Right renal pelvis (tissue), 4 donors: ENCODE results near the gene EXOC6B. TPM values are rescaled to one million over a fixed set of nuclear protein-coding genes. Genes with fewer than 3 reads are reported as not detected.
"Not testable (repeated sequence)": the region's sequence is repeated elsewhere in the genome, so short reads cannot be mapped to it uniquely, and the experiment has no call there.

Source experiments
- DNase-seq, 4 donors: peaks; one replicate each; pipeline ENCODE4 v3.0.0-alpha.2; 2013; ENCODE audit warnings: low read depth in 4 of 4, low spot score in 3 of 4, missing footprints in 1 of 4
- polyA plus RNA-seq, 4 donors: library from polyadenylated mRNA; unstranded; fragments of 120-200 nt; gene quantifications; one replicate each; pipeline ENCODE4 v1.2.1, GENCODE V29; 2013; ENCODE audit not compliant: insufficient read length in 4 of 4

The EXOC6B gene
- polyA plus RNA-seq, 4 donors: 20.8 to 25.5 (median 23.7) TPM

DNA sequence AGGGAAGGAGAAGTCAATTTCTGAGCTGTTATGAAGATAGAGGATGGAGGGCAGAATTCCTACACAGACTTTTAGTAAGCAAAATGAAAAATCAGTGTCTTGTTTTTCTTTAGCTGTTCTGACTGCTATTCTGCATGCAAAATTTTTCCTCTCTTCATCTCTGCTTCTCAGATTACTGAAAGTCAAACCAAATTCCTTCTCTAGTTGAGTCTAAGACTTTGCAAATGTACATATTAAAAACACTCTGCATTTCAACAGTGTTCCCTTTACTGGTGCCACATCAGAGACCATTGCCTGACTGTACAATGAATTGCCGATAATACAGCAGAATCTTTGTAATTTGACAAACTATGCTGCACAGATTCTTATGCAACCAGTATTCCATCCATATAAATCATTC is 198.8 kb downstream of the EXOC6B start:
- DNase-seq: no peak

DNA sequence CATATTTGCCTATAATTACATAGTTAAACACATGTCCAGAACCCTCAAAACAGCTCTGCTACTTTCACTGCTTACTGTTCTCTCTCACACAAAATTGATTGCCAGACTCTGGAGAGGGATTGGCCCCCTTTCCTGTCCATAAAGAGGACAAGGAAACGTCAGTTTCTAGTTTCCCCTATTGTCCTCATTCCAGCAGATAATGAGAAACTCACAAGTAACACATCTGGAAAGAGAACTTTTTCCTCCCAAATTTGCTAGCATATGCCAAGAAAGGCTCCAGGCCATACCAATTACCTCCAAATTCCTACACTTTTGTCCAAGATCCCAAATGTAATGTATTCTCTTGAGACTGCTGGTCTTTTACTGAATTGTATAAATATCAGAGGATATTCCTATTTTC is 200.5 kb downstream of the EXOC6B start:
- no peak for DNase-seq

DNA sequence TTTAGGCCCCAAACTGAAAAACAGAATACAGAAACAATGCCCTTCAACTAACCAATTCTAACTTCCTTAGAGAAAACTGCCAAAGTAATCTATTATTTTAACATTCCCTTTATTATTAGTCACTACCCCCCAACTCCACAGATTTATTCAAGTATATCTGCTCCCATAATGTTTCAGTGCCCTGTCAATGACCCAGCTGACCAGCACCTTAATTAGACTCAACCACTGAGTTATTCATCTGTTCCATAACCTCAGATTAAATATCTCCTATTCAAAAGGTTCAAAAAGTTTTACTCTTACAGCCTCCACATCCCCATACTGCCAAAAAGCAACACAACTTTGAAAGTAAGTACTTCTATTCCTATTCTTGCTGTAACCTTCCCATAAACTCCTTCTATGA is 202.4 kb downstream of the EXOC6B start:
- no peak for DNase-seq

DNA sequence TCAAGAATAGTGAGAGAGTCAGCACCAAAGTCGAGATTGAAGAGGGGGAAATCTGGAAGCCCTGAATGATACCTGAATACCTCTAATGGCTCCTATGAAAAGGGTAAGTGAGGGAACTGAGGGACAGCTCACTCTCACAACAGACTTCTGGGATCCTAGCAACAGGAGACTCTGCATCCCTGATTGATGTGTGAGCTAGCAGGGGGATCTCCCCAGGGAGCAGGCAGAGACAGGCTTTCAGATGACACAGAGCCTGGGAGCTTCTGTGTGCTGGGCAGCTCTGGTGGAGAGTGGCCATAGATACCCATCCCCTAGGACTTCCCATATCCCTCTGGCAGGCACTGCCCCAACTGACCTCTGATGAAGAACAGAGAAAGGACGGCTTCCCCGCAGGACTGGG is 206.2 kb downstream of the EXOC6B start:
- no peak for DNase-seq

DNA sequence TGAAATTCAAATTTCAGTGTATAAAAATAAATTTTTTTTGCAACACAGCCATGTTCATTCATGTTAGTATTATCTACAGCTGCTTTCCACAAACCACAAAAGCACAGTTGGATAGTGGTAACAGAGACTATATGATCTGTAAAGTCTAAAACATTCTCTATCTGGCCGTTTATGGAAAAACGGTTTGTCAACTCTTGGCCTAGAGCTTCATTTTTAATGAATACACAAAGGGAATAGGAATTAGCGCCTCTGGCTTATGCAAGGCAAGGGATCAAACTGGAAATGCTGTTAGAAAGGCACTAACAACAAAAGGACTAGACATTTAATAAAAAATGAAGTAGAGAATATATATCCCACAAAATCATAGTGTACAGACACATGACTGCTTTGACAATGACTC is 211.9 kb downstream of the EXOC6B start:
- no peak for DNase-seq

DNA sequence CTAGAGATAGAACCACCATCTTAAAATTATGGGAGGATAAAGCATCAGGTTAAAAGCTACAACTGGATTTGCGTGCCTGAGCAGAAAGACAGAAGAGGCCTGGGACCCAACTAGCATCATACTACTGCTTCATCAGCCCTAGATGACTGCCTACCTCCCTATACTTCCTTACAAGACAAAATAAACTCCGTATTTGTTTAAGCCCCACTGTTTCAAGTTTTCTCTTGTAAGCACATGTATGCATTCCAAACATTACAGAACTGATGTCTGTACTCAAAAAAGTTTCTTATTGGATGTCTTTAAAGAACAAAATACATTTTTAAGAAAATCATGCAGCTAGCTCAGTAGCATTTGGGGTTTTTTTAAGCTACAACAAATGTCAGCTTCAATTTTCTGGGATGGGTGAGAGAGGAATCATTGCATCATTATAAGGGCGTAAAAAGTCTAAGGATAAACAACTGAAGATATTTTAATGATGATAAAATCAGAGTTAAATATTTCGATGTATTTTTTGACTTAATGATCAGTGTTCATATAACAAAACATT is 213.1 kb downstream of the EXOC6B start:
- no peak for DNase-seq

DNA sequence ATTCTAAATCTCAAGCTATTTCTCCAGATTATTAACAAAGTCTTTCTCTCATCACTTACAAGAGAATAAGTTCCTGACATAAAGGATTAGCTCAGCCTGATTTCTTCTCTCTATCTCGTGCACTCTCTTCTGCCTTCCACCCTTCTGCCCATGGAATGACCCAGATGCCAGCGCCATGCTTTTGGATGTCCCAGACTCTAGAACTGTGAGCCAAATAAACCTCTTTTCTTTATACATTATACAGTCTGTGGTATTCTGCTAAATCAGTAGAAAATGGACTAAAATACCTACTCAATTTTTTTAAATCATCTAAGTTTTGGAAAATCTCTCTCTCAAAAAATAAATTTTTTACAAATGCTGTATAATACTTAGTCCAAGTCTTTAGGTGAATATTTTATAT is 218.6 kb downstream of the EXOC6B start:
- DNase-seq: no peak

DNA sequence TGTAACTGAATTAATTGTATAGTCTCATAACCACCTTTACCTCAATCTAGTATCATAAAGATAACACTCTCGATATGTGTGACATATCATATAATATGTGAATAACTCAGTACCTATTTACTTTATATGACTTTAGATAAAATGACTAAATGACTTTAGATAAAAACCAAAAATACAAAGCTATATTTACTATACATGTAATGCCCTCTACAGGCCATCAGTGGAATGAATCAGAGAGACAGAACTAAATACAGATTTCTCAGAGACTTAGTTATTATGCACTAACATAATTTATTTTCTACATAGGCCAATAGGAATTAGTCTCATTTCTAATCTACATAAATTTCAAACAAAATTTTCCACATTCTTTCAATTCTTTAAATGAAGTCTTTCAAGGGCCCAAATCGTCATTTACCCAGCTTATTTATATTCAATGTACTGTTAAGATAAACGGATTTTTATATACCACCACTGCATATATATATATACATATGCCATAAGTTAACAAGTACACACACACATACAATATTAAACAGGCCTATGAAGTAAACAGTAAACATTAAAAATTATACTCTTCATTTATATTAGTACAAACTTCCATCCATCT is 219.9 kb downstream of the EXOC6B start:
- no peak for DNase-seq

DNA sequence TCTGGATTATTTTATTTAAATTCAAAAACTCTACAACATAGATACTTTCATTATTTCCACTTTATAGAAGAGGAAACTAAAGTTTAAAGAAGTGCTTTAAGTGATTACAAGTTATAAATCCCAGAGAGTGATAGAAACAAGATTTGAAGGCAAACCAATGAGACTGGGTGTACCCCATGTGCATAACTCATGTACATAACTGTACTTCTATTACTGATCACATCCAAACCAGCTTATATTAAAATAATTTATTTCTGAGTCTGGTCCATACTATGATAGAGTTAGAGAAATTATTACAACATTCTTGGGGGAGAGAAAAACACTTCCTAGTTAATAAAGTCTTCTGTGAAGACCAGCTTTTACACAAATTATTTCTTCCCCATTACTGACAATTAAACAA is 221.4 kb downstream of the EXOC6B start:
- DNase-seq: no peak

DNA sequence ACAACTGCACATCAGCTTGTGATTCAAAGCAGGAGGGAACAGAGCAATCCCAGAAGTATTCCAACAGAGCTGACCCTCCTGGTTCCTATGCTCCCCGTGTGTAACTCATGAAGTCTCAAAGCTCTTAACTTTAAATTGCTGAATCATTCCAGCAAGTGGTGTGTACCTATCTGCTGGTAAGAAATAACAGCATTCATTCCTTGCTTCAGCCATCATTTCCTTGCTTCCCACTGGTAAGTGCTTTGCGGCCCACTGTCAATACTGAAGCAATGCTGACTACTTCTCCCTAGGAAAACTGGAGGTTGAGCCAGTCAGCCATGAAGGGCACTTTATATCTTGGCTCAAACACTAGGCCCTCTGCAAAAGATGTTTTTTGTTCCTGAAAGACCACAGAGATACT is 222.4 kb downstream of the EXOC6B start:
- DNase-seq: no peak

DNA sequence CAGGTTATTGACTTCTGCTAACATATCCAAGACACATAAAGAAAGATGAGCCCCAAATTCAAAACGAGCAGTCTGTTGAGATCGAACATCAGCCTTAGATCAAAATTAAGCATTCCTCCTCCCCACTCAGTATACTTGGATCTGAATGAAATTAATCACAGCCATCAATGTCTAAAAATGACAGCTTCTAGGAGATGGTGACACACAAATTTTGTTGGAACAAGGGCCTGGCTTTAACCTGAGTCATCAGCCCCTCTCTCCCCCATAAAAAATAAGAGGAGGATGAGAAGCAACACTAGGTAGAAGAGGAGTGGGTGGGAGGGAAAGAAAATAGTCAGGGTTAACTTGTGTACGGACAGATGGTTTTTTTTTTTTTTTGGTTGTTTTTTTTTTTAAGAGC is 223.1 kb downstream of the EXOC6B start:
- DNase-seq: no peak

DNA sequence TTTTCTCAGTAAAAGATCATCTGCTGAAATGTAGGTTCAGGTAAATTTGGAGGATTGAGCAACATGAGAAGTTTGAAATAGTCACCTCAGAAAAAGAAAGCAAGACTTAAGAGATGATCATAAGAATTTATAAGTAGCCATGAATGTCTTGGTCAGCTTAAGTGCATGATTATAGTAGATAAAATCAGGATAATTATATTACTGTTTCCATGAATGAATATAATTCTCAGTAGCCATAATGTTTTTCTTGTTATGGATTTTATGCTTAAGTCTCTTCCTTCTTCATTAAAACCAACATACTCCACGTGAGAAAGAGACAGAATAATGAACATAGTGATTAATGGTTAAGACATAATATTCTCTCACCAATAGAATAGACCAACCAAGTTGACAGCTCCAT is 223.7 kb downstream of the EXOC6B start:
- DNase-seq: no peak

DNA sequence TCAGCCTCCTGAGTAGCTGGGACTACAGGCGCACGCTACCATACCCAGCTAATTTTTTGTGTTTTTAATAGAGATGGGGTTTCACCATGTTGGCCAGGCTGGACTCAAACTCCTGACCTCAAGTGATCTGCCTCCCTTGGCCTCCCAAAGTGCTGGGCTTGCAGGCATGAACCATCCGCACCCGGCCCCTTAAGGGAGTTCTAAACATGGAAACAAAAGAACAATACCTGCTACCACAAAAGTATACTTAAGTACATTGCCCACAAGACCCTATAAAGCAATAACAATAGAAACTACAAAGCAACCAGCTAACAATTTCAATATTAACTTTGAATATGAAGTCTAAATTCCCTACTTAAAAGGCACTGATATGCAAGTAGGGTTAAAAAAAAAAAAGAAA is 242.0 kb downstream of the EXOC6B start:
- not testable (repeated sequence) for DNase-seq

DNA sequence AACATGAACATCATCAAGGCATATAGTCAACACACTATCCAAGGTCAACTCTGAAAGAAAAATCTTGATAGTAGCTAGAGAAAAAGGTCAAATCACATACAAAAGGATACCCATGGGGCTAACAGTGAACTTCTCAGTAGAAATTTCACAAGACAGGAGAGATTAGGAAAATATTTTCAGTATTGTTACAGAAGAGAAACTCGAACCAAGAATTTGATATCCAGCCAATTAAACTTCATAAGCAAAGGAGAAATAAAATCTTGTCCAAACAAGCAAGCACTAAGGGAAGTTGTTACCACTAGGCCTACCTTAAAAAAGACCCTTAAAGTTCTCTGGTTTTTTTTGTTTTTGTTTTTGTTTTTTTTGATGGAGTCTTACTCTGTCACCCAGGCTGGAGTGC is 242.5 kb downstream of the EXOC6B start:
- DNase-seq: no peak

DNA sequence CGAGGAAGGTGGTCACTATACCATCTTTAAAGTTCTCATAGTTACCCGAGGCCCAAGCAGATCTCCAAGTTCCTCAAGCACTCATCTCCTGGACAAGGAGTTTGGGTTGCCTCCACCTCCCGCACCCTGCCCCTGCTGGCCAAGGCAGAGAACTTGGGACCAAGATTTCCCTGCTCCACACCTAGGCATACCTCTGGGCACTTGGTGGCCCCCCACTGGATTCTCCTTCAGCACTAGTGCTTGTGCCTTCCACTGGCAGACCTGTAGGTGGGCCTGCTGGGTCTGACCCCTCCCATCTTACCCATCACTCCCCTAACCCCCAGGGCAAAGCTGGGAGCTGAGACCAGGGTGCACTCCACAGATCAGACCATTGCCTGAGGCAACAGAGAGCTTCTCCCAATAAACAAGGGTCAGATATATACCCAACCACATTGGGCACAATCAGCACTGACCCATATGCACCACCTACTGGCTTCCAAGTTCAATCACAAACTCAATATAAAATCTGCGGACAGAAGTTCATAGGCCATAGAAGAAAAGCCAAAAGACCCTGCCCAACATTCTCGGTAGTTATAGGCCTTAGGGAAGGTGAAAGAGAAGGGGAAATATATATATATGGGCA is 244.2 kb downstream of the EXOC6B start:
- no peak for DNase-seq

DNA sequence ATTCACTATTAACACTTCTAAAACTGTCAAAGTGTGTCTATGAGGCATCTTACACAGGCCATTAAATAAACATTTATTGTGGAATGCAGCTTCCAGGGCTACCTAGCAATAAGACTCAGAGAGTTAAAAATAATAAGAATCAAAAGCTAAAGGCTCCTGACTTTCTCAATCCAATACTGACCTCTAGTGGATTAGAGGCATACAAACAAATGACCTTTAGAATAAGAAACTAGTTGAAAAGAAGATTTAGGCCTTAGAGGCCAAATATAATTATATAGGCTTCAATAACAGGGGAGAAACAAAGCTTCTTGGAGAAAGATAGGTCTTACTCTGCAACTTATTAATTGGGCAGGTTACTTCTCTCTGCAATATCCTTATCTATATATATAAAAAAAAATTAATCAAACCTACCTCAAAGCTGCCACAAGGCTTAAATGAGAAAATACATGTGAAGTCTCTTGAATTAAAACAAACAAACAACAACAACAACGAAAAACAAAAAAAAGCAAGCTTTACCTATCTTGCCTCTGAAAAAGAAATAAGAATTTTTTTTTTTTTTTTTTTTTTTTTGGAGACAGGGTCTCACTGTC is 246.1 kb downstream of the EXOC6B start:
- peak; percentile 18 to 34 (median 22) for DNase-seq

DNA sequence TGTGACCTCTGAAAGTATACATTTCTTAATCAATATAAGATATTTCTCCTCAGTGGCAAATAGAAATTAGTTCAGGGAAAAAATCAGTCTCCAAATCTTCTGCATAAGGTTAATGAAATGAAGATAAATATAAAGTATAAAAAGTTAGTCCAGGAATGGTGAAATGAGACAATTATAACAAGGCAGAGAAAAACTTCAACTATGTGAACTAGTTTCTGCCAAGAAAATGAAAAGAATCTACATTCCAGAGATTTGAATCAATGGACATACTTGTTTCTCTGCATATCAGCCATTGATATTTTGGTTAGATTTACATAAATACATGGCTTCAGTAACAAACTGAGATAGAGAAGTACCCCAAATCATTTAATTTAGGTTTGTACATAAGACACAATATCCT is 249.0 kb downstream of the EXOC6B start:
- no peak for DNase-seq

DNA sequence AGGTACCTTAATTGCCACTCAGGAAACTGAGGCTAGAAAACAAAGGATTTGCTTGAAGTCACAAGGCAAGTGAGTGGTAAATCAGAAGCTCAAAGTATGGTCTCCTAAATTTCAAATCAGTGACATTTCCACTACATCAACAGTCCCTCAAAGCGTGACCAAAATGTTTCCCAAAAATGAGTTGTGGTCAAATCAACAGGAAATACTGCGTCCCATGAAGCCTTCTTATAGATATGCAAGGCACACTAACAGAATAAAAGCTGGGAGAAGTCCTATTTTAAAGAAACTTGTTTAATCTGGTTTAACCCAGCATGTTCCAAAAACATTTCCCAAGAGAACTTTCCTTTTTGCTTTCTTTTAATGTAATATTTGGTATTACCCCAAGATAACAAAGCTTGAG is 249.4 kb downstream of the EXOC6B start:
- DNase-seq: no peak

DNA sequence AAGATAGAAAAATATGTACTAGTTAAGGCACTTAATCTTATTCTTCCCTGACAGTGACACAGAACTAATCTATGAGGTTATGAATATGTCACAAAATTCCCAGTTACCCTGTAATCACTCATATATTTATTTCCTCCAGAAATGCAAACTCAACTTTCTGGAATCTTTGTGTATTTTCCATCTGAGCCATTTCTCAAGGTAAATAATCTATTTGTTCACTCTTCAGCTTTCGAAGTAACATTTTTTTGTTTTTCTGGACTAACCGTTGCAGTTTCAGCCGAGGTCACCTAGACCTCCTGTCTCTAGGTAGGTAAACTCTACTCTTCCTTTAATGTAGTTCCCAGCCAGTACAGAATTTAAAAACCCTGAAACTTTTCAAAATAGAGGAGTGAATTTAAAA is 250.9 kb downstream of the EXOC6B start:
- DNase-seq: no peak

DNA sequence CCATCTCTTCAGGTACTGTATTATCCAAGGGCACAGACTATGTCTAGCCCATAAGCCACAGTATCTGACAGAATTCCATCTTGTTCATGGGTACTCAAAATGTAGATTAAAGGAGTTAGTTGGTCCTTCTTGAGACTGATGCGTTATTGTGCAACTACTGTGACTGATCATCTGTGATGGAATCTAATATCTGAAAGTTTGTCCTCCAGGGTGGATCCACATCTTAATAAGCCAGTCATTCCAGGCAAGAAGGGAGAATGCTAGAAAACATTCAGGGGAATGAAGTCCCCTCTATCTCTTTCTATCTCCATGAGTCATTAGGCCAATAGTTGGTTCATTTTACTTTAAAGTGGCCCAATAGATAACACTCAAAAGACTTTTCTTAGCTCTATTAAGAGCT is 252.6 kb downstream of the EXOC6B start:
- DNase-seq: no peak

DNA sequence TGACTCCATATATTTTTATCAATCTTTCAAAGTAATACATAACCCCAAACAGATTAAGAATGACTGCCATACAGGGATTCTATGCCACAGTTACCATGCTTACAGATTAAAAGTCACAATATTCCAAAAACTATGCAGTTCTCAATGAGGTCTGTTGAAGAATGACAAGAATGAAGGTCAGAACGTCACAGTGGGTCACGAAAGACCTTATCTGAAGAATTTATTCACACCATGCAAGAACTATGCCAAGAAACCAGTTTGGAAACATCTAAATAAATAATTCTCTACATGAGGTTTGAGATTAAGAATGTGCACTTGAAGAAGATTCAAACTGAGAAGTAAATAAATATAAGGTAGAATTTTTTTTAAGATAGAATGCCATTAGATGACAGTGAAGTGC is 253.3 kb downstream of the EXOC6B start:
- no peak for DNase-seq

DNA sequence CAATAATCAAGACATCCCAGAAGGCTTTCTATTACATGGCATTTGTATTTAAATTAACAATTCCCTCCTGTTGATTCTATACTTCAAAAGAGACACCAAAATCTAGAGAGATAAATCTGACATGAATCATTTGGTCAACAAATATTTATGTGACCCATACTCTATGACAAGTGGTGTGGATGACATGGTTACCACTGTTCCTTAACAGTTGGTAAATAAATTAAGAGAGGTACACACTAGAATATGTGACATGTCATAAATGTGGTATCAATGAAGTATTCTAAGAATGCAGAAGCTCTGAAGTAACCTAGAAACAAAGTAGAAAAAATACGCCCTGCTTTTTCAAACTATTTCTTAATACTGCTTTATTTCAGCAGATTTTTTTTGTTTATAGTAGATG is 255.4 kb downstream of the EXOC6B start:
- no peak for DNase-seq
